ENCODE data around the gene ANAPC15.

- TF ChIP-seq CTCF (IDR thresholded peaks at IDR 0.05; ENCODE audit: low read depth, low read length, poor library complexity, severe bottlenecking) (no peak), EZH2phosphoT487 (IDR thresholded peaks at IDR 0.05; ENCODE audit: borderline replicate concordance, low read length) (no peak)
These were observed 23.6 kb upstream of the ANAPC15 start for GRCh38 chr11:72135891-72136683.

Data from DOHH2 (cell line).